MM.1S (cell line): ENCODE results near the gene MFSD6.

ENCODE experiments used
- DNase-seq: peaks from one replicate; pipeline ENCODE4 v3.0.0-alpha.2; 2015
- H2AFZ ChIP-seq: fragments of 300-600 bp; sonication (generic); 2 replicates; pipeline ENCODE4 v1.6.0; 2016; ENCODE audit warnings: antibody characterized with exemption, low read length
- H3F3A ChIP-seq: fragments of 300-600 bp; sonication (generic); 2 replicates; pipeline ENCODE4 v1.6.1; 2016; ENCODE audit warnings: mild to moderate bottlenecking, antibody characterized with exemption, low read length, moderate library complexity, mixed read lengths; ENCODE audit not compliant: insufficient read depth
- H3K27ac ChIP-seq: fragments of 300-600 bp; sonication (generic); 2 replicates; pipeline ENCODE4 v1.5.1; 2016; ENCODE audit warnings: mild to moderate bottlenecking, low read length
- H3K27me3 ChIP-seq: fragments of 300-600 bp; sonication (generic); replicated peaks from 2 replicates; pipeline ENCODE4 v1.6.0; 2016; ENCODE audit warnings: low read length; ENCODE audit not compliant: insufficient read depth
- H3K36me3 ChIP-seq: fragments of 300-600 bp; sonication (generic); replicated peaks from 2 replicates; pipeline ENCODE4 v1.6.1; 2016; ENCODE audit warnings: mild to moderate bottlenecking, low read length, mixed read lengths; ENCODE audit not compliant: insufficient read depth
- H3K4me1 ChIP-seq: fragments of 300-600 bp; sonication (generic); 2 replicates; pipeline ENCODE4 v1.6.1; 2016; ENCODE audit warnings: low read length, mixed read lengths
- H3K4me2 ChIP-seq: fragments of 300-600 bp; sonication (generic); 2 replicates; pipeline ENCODE4 v1.6.0; 2016; ENCODE audit warnings: low read depth, low read length
- H3K4me3 ChIP-seq: fragments of 300-600 bp; sonication (generic); 2 replicates; pipeline ENCODE4 v1.5.1; 2016; ENCODE audit warnings: low read length, mixed read lengths
- H3K79me2 ChIP-seq: fragments of 300-600 bp; sonication (generic); 2 replicates; pipeline ENCODE4 v1.6.1; 2016; ENCODE audit warnings: mixed run types, low read length, mixed read lengths
- H3K9ac ChIP-seq: fragments of 300-600 bp; sonication (generic); 2 replicates; pipeline ENCODE4 v1.6.1; 2016; ENCODE audit warnings: low read length, mixed read lengths
- H3K9me2 ChIP-seq: fragments of 300-600 bp; sonication (generic); replicated peaks from 2 replicates; pipeline ENCODE4 v1.6.1; 2016; ENCODE audit warnings: mild to moderate bottlenecking, low read length, mixed read lengths; ENCODE audit not compliant: insufficient read depth
- H3K9me3 ChIP-seq: fragments of 300-600 bp; sonication (generic); replicated peaks from 2 replicates; pipeline ENCODE4 v1.6.1; 2016; ENCODE audit warnings: mild to moderate bottlenecking, low read length, mixed read lengths; ENCODE audit not compliant: insufficient read depth
- H4K20me1 ChIP-seq: fragments of 300-600 bp; sonication (generic); 2 replicates; pipeline ENCODE4 v1.6.1; 2016; ENCODE audit warnings: mild to moderate bottlenecking, low read length, moderate library complexity, mixed read lengths; ENCODE audit not compliant: insufficient read depth
- EZH2 ChIP-seq: fragments of 300-600 bp; sonication (generic); optimal IDR thresholded peaks from 2 replicates; pipeline ENCODE3; 2017; ENCODE audit warnings: low read depth, mild to moderate bottlenecking, antibody characterized with exemption, low read length, mixed read lengths
- EZH2phosphoT487 ChIP-seq: fragments of 300-600 bp; sonication (generic); IDR thresholded peaks from 2 replicates; pipeline ENCODE4 v1.6.1; 2018; ENCODE audit warnings: antibody characterized with exemption, low read length
- TF ChIP-seq, protein P1 (sequence below): fragments of 300-600 bp; sonication (generic); IDR thresholded peaks from 2 replicates; pipeline ENCODE4 v1.5.1; 2016; ENCODE audit warnings: antibody characterized with exemption, low read length, mixed read lengths

Gene MFSD6

DNA sequence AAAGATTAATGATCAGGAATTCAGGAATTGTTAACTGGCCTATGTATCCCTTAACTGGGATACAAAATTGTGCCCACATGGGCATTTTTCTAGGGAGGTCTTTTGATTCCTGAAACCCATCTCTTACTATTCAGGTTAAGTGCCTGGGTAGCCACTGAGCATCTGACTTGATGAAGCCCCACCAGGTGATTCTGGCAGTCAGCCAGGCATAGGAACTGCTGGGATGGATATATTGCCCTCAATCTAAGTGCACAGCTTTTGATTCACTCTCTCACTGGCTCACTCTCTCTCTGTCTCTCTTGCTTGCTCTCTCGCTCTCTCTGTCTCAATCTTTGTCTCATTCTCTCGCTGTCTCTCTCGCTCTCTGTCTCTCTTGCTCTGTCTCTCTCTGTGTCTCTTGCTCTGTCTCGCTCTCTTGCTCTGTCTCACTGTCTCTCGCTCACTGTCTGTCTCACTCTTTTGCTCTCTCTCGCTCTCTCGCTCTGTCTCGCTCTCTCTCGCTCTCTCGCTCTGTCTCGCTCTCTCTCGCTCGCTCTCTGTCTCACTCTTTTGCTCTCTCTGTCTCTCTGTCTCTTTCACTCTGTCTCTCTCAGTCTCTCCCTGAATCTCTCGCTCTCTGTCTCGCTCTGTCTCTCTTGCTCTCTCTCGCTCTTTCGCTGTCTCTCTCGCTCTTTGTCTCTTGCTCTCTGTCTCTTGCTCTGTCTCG, 42.5 kb upstream of the MFSD6 start:
- H3K9me2 ChIP-seq = no peaks in the 10 kb centered on the region
- no peak for DNase-seq
- no peaks in the 10 kb centered on the region for H3K9me3 ChIP-seq
- no peaks in the 10 kb centered on the region for H3K79me2 ChIP-seq
- H3K9ac ChIP-seq = no peak overlapping the region
- H2AFZ ChIP-seq = no peak overlapping the region
- H3K4me3 ChIP-seq = no peak overlapping the region
- no peaks in the 10 kb centered on the region for H3K36me3 ChIP-seq
- no peaks in the 10 kb centered on the region for H3F3A ChIP-seq
- no peaks in the 10 kb centered on the region for H3K4me1 ChIP-seq
- no peaks in the 10 kb centered on the region for H4K20me1 ChIP-seq
- H3K27ac ChIP-seq = no peak overlapping the region
- TF ChIP-seq EZH2 = no peak
- H3K27me3 ChIP-seq = no peaks in the 10 kb centered on the region
- no peak overlapping the region for H3K4me2 ChIP-seq

DNA sequence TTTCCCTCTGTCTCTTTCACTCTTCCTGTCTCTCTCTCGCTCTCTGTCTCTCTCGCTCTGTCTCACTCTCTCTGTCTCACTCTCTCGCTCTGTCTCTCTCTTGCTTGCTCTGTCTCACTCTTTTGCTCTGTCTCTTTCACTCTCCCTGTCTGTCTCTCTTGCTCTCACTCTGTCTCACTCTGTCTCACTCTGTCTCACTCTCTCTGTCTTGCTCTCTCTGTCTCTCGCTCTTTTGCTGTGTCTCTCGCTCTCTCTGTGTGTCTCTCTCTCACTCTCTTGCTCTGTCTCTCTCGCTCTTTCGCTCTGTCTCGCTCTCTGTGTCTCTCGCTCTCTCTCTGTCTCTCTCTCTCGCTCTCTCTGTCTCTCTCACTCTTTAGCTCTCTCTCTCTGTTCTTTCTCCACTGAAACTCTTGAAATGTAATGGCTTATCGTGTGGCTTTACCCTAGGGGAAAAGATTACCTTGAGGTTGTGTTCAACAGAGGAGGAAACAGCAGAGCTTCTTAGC, 41.9 kb upstream of the MFSD6 start:
- TF ChIP-seq EZH2phosphoT487 (no peak), EZH2 (no peak)
- TF ChIP-seq, protein P1, sequence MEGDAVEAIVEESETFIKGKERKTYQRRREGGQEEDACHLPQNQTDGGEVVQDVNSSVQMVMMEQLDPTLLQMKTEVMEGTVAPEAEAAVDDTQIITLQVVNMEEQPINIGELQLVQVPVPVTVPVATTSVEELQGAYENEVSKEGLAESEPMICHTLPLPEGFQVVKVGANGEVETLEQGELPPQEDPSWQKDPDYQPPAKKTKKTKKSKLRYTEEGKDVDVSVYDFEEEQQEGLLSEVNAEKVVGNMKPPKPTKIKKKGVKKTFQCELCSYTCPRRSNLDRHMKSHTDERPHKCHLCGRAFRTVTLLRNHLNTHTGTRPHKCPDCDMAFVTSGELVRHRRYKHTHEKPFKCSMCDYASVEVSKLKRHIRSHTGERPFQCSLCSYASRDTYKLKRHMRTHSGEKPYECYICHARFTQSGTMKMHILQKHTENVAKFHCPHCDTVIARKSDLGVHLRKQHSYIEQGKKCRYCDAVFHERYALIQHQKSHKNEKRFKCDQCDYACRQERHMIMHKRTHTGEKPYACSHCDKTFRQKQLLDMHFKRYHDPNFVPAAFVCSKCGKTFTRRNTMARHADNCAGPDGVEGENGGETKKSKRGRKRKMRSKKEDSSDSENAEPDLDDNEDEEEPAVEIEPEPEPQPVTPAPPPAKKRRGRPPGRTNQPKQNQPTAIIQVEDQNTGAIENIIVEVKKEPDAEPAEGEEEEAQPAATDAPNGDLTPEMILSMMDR = no peak
- Histone ChIP-seq H3K36me3 (no peaks in the 10 kb centered on the region), H2AFZ (no peak overlapping the region), H3F3A (no peaks in the 10 kb centered on the region), H3K9me2 (no peaks in the 10 kb centered on the region), H3K4me2 (no peak overlapping the region), H3K9me3 (no peaks in the 10 kb centered on the region), H3K27ac (no peak overlapping the region), H3K4me1 (no peaks in the 10 kb centered on the region), H3K27me3 (no peaks in the 10 kb centered on the region), H3K9ac (no peak overlapping the region), H4K20me1 (no peaks in the 10 kb centered on the region), H3K4me3 (no peak overlapping the region), H3K79me2 (no peaks in the 10 kb centered on the region)
- DNase-seq = no peak

DNA sequence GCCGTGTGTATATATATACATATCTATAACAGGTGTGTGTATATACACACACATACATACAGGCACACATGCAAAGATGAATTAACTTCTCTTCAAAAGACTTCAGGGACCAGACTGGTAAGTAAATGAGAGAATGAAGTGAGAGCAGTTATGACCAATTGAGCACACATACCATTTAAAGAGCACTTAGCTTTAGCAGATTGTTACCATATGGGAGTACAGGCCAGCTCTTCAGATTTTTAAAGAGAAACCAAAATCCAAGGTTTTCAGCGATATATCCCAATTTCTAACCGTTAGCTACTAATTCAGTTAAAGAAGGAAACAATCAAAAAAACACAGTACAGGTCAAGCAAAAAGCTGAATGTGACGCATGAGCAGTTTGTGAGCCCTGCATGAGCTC, 41.1 kb upstream of the MFSD6 start:
- H3K79me2 ChIP-seq = no peaks in the 10 kb centered on the region
- no peak overlapping the region for H3K27ac ChIP-seq
- no peak overlapping the region for H3K9ac ChIP-seq
- no peak overlapping the region for H3K4me2 ChIP-seq
- H4K20me1 ChIP-seq = no peaks in the 10 kb centered on the region
- H3K9me2 ChIP-seq = no peaks in the 10 kb centered on the region
- no peak overlapping the region for H3K4me3 ChIP-seq
- no peak for DNase-seq
- H3K4me1 ChIP-seq = no peaks in the 10 kb centered on the region
- no peaks in the 10 kb centered on the region for H3F3A ChIP-seq
- H3K36me3 ChIP-seq = no peaks in the 10 kb centered on the region
- TF ChIP-seq, protein P1 = no peak
- no peak for TF ChIP-seq EZH2
- no peaks in the 10 kb centered on the region for H3K9me3 ChIP-seq
- no peaks in the 10 kb centered on the region for H3K27me3 ChIP-seq
- H2AFZ ChIP-seq = no peak overlapping the region

DNA sequence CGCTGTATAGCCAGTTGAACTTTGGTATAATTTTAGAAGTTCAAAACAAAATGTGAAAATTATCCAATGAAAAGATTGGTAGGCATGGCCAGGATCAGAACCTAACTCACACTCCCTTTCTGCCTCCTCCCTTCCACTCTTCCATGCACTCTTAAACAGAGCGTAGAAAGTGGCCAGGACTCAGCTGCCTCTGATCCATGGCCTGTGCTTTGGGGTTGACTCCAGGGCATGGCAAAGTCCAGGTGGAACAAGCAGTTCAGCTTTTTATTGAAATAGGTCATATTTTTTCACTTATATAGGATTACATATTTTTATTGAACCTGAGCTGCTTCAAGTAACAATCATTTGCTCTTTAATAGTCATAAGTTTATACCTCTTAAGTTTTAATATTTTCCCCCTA, 38.5 kb upstream of the MFSD6 start:
- H3K4me1 ChIP-seq = no peaks in the 10 kb centered on the region
- no peaks in the 10 kb centered on the region for H3K9me2 ChIP-seq
- no peak overlapping the region for H3K4me3 ChIP-seq
- no peak overlapping the region for H3K9ac ChIP-seq
- no peaks in the 10 kb centered on the region for H3K27me3 ChIP-seq
- no peak overlapping the region for H3K27ac ChIP-seq
- no peaks in the 10 kb centered on the region for H3K79me2 ChIP-seq
- TF ChIP-seq EZH2 = no peak
- no peak for TF ChIP-seq EZH2phosphoT487
- TF ChIP-seq, protein P1 = no peak
- no peak for DNase-seq
- no peaks in the 10 kb centered on the region for H3K9me3 ChIP-seq
- H3K36me3 ChIP-seq = no peaks in the 10 kb centered on the region
- H2AFZ ChIP-seq = no peak overlapping the region
- H4K20me1 ChIP-seq = no peaks in the 10 kb centered on the region
- no peaks in the 10 kb centered on the region for H3F3A ChIP-seq
- no peak overlapping the region for H3K4me2 ChIP-seq
